SJCRH30 (cell line): ENCODE measurements around the gene TMEM259. TPM values are rescaled to one million over a fixed set of nuclear protein-coding genes. Genes with fewer than 3 reads are reported as not detected.

Source experiments
- DNase-seq, 2 experiments: peaks; one replicate each; pipeline ENCODE4 v3.0.0-alpha.2; 2015 to 2020
- H3K27ac ChIP-seq: fragments of 250-450 bp; sonication (Bioruptor Pico); 2 replicates; pipeline ENCODE4 v1.5.1; 2020; ENCODE audit warnings: mild to moderate bottlenecking, moderate library complexity
- H3K27me3 ChIP-seq: fragments of 250-450 bp; sonication (Bioruptor Pico); 2 replicates; pipeline ENCODE4 v1.5.1; 2020; ENCODE audit warnings: mild to moderate bottlenecking, moderate library complexity
- H3K36me3 ChIP-seq: fragments of 250-450 bp; sonication (Bioruptor Pico); 2 replicates; pipeline ENCODE4 v1.5.1; 2020; ENCODE audit warnings: mild to moderate bottlenecking, moderate library complexity
- H3K4me1 ChIP-seq: fragments of 250-450 bp; sonication (Bioruptor Pico); 2 replicates; pipeline ENCODE4 v1.5.1; 2020; ENCODE audit warnings: mild to moderate bottlenecking, moderate library complexity
- H3K4me3 ChIP-seq: fragments of 250-450 bp; sonication (Bioruptor Pico); 2 replicates; pipeline ENCODE4 v1.5.1; 2020; ENCODE audit warnings: mild to moderate bottlenecking, moderate library complexity
- H3K9me3 ChIP-seq: fragments of 250-450 bp; sonication (Bioruptor Pico); replicated peaks from 2 replicates; pipeline ENCODE4 v1.5.1; 2020; ENCODE audit warnings: mild to moderate bottlenecking, moderate library complexity
- total RNA-seq: library from RNA; depleted of rRNA; stranded (reverse); fragments of >200 nt; shearing (Covaris generic); gene quantifications from 2 replicates; pipeline ENCODE4 v1.2.3, GENCODE V29; 2014; rRNA removed

The TMEM259 gene
- 61.0 and 66.8 TPM in 2 replicates for total RNA-seq

- peaks cover 3% of the 10 kb centered on the region; the same call in 1 of the 2 replicates for H3K4me1 ChIP-seq
- 0 out of 2 replicates have a peak, but pooled peaks cover 2% of the 10 kb centered on the region for H3K36me3 ChIP-seq
- peak within 1 kb of the TSS; percentile 92 for H3K27ac ChIP-seq
- no peaks in the 10 kb centered on the region for H3K9me3 ChIP-seq
- peak within 1 kb of the TSS; percentile 74 for H3K4me3 ChIP-seq
- peak; percentile 98 for DNase-seq
- H3K27me3 ChIP-seq: no peaks in the 10 kb centered on the region
These were observed at the start of gene TMEM259 for GRCh38 chr19:1020868-1021425. Gene TMEM259, minus strand, starts transcription at chr19:1021123. Its CDS starts 127 bp downstream, at chr19:1020996.

GRCh38 chr19:1070576-1070930 is 49.6 kb upstream of the TMEM259 start:
- Histone ChIP-seq H3K27ac (no peak overlapping the region), H3K27me3 (peaks cover 34% of the 10 kb centered on the region; the same call in 1 of the 2 replicates), H3K4me3 (no peak overlapping the region), H3K9me3 (no peaks in the 10 kb centered on the region), H3K36me3 (no peaks in the 10 kb centered on the region), H3K4me1 (peaks cover 15% of the 10 kb centered on the region; the same call in 1 of the 2 replicates)
- no peak for DNase-seq

GRCh38 chr19:1069009-1069779 is 48.3 kb upstream of the TMEM259 start:
- no peak for DNase-seq
- peaks cover 34% of the 10 kb centered on the region; the same call in 1 of the 2 replicates for H3K27me3 ChIP-seq

GRCh38 chr19:1068009-1069001 is 47.4 kb upstream of the TMEM259 start:
- H3K27me3 ChIP-seq: peaks cover 34% of the 10 kb centered on the region; the same call in 1 of the 2 replicates

More at GRCh38 chr19:1069009-1069779, 48.3 kb upstream of the TMEM259 start:
- Histone ChIP-seq H3K9me3 (no peaks in the 10 kb centered on the region), H3K4me3 (no peak overlapping the region), H3K27ac (no peak overlapping the region), H3K36me3 (no peaks in the 10 kb centered on the region), H3K4me1 (peaks cover 13% of the 10 kb centered on the region; the same call in 1 of the 2 replicates)

GRCh38 chr19:1067341-1067957 is 46.5 kb upstream of the TMEM259 start:
- Histone ChIP-seq H3K4me1 (peaks cover 12% of the 10 kb centered on the region; the same call in 1 of the 2 replicates), H3K36me3 (no peaks in the 10 kb centered on the region), H3K27me3 (peaks cover 30% of the 10 kb centered on the region; the same call in 1 of the 2 replicates), H3K4me3 (peak overlapping the region; percentile 49), H3K9me3 (0 out of 2 replicates have a peak, but pooled peaks cover under 1% of the 10 kb centered on the region), H3K27ac (no peak overlapping the region)
- DNase-seq: no peak

More at GRCh38 chr19:1068009-1069001, 47.4 kb upstream of the TMEM259 start:
- no peak overlapping the region for H3K4me3 ChIP-seq
- DNase-seq: no peak
- no peaks in the 10 kb centered on the region for H3K36me3 ChIP-seq
- H3K9me3 ChIP-seq: no peaks in the 10 kb centered on the region
- H3K27ac ChIP-seq: no peak overlapping the region
- H3K4me1 ChIP-seq: peaks cover 12% of the 10 kb centered on the region; the same call in 1 of the 2 replicates

- Histone ChIP-seq H3K9me3 (0 out of 2 replicates have a peak, but pooled peaks cover 3% of the 10 kb centered on the region), H3K36me3 (no peaks in the 10 kb centered on the region), H3K27me3 (peaks cover 24% of the 10 kb centered on the region; the same call in 1 of the 2 replicates), H3K27ac (no peak within 1 kb of the TSS), H3K4me1 (peaks cover 12% of the 10 kb centered on the region; the same call in 1 of the 2 replicates), H3K4me3 (peak within 1 kb of the TSS; percentile 49)
- no peak for DNase-seq
These were observed 45.9 kb upstream of the TMEM259 start, which contains the start of gene ARHGAP45 for GRCh38 chr19:1066748-1067340. Gene ARHGAP45, plus strand, starts transcription at chr19:1067167. Its CDS starts 239 bp downstream, at chr19:1067406.

- Histone ChIP-seq H3K4me1 (peaks cover 12% of the 10 kb centered on the region; the same call in 1 of the 2 replicates), H3K9me3 (0 out of 2 replicates have a peak, but pooled peaks cover 3% of the 10 kb centered on the region), H3K27ac (no peak overlapping the region), H3K27me3 (peaks cover 22% of the 10 kb centered on the region; the same call in 1 of the 2 replicates), H3K4me3 (peak overlapping the region; percentile 49; the same call in 1 of the 2 replicates), H3K36me3 (no peaks in the 10 kb centered on the region)
- DNase-seq: peak in 1 of 2 experiments; percentile 39
These were observed 45.4 kb upstream of the TMEM259 start for GRCh38 chr19:1066251-1066747.

GRCh38 chr19:1065606-1066109 is 44.7 kb upstream of the TMEM259 start:
- Histone ChIP-seq H3K9me3 (0 out of 2 replicates have a peak, but pooled peaks cover 3% of the 10 kb centered on the region), H3K27me3 (peaks cover 18% of the 10 kb centered on the region; the same call in 1 of the 2 replicates), H3K27ac (no peak overlapping the region), H3K4me1 (peaks cover 12% of the 10 kb centered on the region; the same call in 1 of the 2 replicates), H3K4me3 (no peak overlapping the region), H3K36me3 (no peaks in the 10 kb centered on the region)
- DNase-seq: no peak

GRCh38 chr19:1064661-1065605 is 44.0 kb upstream of the TMEM259 start:
- Histone ChIP-seq H3K27me3 (peaks cover 16% of the 10 kb centered on the region; the same call in 1 of the 2 replicates), H3K9me3 (0 out of 2 replicates have a peak, but pooled peaks cover 3% of the 10 kb centered on the region), H3K4me3 (no peak overlapping the region), H3K36me3 (no peaks in the 10 kb centered on the region), H3K27ac (no peak overlapping the region), H3K4me1 (peaks cover 12% of the 10 kb centered on the region; the same call in 1 of the 2 replicates)
- DNase-seq: no peak

GRCh38 chr19:1063909-1064660 is 43.2 kb upstream of the TMEM259 start:
- Histone ChIP-seq H3K4me3 (no peak overlapping the region), H3K27me3 (peaks cover 13% of the 10 kb centered on the region; the same call in 1 of the 2 replicates), H3K36me3 (no peaks in the 10 kb centered on the region), H3K9me3 (0 out of 2 replicates have a peak, but pooled peaks cover 3% of the 10 kb centered on the region), H3K4me1 (peaks cover 12% of the 10 kb centered on the region; the same call in 1 of the 2 replicates), H3K27ac (no peak overlapping the region)
- no peak for DNase-seq
